ENCODE measurements around the gene DNAJC21. TPM values are rescaled to one million over a fixed set of nuclear protein-coding genes. Genes with fewer than 3 reads are reported as not detected.
A peak's percentile ranks its signal among the peaks of the same experiment; 100 is the strongest.

The DNAJC21 gene
- total and polyA plus RNA-seq, 8 donors = 11.6 to 25.1 (median 20.2) TPM

DNA sequence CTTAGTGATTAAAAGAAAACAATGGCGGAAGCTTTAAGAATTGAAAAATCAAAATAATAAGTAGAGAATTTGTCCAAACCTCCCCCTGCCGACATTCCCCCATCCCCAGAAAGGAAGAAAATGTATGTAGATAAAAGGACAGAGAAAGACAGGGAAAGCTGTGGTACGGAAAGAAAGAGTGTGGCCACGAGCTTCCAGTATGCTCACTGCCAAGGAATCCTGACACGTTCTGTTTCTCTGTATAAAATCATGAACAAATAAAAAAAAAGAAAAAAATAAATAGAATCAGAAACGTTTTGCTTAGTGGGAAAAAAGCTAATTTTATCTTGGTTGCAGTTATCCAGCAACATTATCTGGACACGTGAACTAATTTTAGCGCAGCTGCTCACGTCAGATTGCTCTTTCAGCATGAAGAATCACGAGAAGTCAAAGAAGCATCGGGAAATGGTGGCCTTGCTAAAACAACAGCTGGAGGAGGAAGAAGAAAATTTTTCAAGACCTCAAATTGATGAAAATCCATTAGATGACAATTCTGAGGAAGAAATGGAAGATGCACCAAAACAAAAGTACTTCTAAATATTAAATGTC, 15.2 kb downstream of the DNAJC21 start:
- Histone ChIP-seq H3K27ac (no peak overlapping the region), H3K4me1 (no peaks in the 10 kb centered on the region), H3K27me3 (no peaks in the 10 kb centered on the region), H3K4me3 (no peak overlapping the region), H3K9me3 (no peaks in the 10 kb centered on the region), H3K36me3 (peaks cover 0 to 42% (median 9%) of the 10 kb centered on the region in 3 donors)
- 82 to 89% methylated on average over 11 of the region's 11 CpGs for WGBS, 2 donors
- DNase-seq = no peak
- no peak for FAIRE-seq
- TF ChIP-seq, protein P1, sequence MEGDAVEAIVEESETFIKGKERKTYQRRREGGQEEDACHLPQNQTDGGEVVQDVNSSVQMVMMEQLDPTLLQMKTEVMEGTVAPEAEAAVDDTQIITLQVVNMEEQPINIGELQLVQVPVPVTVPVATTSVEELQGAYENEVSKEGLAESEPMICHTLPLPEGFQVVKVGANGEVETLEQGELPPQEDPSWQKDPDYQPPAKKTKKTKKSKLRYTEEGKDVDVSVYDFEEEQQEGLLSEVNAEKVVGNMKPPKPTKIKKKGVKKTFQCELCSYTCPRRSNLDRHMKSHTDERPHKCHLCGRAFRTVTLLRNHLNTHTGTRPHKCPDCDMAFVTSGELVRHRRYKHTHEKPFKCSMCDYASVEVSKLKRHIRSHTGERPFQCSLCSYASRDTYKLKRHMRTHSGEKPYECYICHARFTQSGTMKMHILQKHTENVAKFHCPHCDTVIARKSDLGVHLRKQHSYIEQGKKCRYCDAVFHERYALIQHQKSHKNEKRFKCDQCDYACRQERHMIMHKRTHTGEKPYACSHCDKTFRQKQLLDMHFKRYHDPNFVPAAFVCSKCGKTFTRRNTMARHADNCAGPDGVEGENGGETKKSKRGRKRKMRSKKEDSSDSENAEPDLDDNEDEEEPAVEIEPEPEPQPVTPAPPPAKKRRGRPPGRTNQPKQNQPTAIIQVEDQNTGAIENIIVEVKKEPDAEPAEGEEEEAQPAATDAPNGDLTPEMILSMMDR (IDR thresholded peaks at IDR 0.05) = no peak
- intact Hi-C loops (cut with DNase I) = no loop called here
- ATAC-seq = no peak

GRCh38 chr5:34957321-34957720, 28.0 kb downstream of the DNAJC21 start:
- H3K4me3 ChIP-seq = no peak overlapping the region
- no peaks in the 10 kb centered on the region for H3K9me3 ChIP-seq
- H3K4me1 ChIP-seq = no peaks in the 10 kb centered on the region
- no peak overlapping the region for H3K27ac ChIP-seq
- ATAC-seq (no peak), DNase-seq (no peak), FAIRE-seq (no peak)
- H3K36me3 ChIP-seq = peaks cover 0 to 19% (median 0%) of the 10 kb centered on the region in 3 donors
- WGBS, 2 donors = 96 to 97% methylated on average over 1 of the region's 1 CpG
- intact Hi-C loops (cut with DNase I) = no loop called here
- H3K27me3 ChIP-seq = no peaks in the 10 kb centered on the region
- TF ChIP-seq, protein P1 (IDR thresholded peaks at IDR 0.05) = no peak

- DNase-seq (peak in 1 of 6 donors; percentile 16), FAIRE-seq (no peak), ATAC-seq (peak in 3 of 4 donors; percentile 62 to 79 (median 67))
- Histone ChIP-seq H3K27ac (no peak overlapping the region), H3K4me3 (no peak overlapping the region), H3K27me3 (no peaks in the 10 kb centered on the region), H3K4me1 (no peaks in the 10 kb centered on the region), H3K36me3 (peaks cover 0 to 14% (median 0%) of the 10 kb centered on the region in 3 donors), H3K9me3 (no peaks in the 10 kb centered on the region)
- TF ChIP-seq, protein P1 (IDR thresholded peaks at IDR 0.05) = peak in 2 of 4 donors; percentile 23 to 26
- 53 to 57% methylated on average over 5 of the region's 5 CpGs for WGBS, 2 donors
- intact Hi-C loops (cut with DNase I) = no loop called here
Measured at GRCh38 chr5:34957857-34958690, 28.7 kb downstream of the DNAJC21 start.

DNA sequence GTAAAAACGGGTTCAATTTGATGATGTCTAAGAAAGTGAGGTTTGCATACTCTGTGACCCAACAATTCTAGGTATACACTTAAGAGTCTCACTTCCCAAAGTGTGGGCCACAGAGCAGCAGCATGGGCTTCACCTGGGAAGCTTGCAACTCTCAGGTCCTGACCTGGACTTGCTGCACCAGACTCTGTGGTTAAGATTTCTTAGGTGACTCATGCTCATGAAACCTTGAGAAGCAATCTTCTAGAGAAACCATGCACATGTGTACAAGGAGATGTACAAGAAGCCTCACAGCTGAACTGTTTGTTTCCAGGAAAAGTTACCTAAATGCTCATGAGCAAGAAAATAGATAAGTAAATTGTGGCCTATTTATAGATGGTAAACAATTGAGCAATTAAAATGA, 30.0 kb downstream of the DNAJC21 start:
- WGBS, 2 donors = 73 to 84% methylated on average over 1 of the region's 1 CpG
- H3K4me1 ChIP-seq = no peaks in the 10 kb centered on the region
- H3K9me3 ChIP-seq = no peaks in the 10 kb centered on the region
- intact Hi-C loops (cut with DNase I) = no loop called here
- FAIRE-seq = no peak
- peaks cover 0 to 11% (median 0%) of the 10 kb centered on the region in 3 donors for H3K36me3 ChIP-seq
- no peak overlapping the region for H3K27ac ChIP-seq
- H3K4me3 ChIP-seq = no peak overlapping the region
- no peaks in the 10 kb centered on the region for H3K27me3 ChIP-seq
- ATAC-seq = no peak
- TF ChIP-seq, protein P1 (IDR thresholded peaks at IDR 0.05) = no peak
- DNase-seq = no peak

GRCh38 chr5:34967540-34967939, 38.2 kb downstream of the DNAJC21 start:
- WGBS, 2 donors = 92% methylated on average over 4 of the region's 4 CpGs
- TF ChIP-seq, protein P1 (IDR thresholded peaks at IDR 0.05) = no peak
- no peak overlapping the region for H3K27ac ChIP-seq
- no peaks in the 10 kb centered on the region for H3K9me3 ChIP-seq
- H3K4me1 ChIP-seq = no peaks in the 10 kb centered on the region
- intact Hi-C loops (cut with DNase I) = no loop called here
- H3K4me3 ChIP-seq = no peak overlapping the region
- no peaks in the 10 kb centered on the region for H3K27me3 ChIP-seq
- FAIRE-seq = no peak
- ATAC-seq = no peak
- no peak for DNase-seq
- H3K36me3 ChIP-seq = no peaks in the 10 kb centered on the region

Measured in pancreas (tissue), 10 donors.